Stimulated activated CD8-positive, alpha-beta memory T cell treated with anti-CD3 and anti-CD28 coated beads, Interleukin-7, amount 100 ng/mL, for 48 hours (primary cell): Measurements from ENCODE around the gene TMEM163.
"Not testable (repeated sequence)": the region's sequence is repeated elsewhere in the genome, so short reads cannot be mapped to it uniquely, and the experiment has no call there.

Experiments used
- DNase-seq, 2 donors: peaks; one replicate each; pipeline ENCODE4 v3.0.0-alpha.2; 2020; ENCODE audit warnings: low read depth in 1 of 2; ENCODE audit errors: extremely low read depth in 1 of 2

TMEM163 gene

DNA sequence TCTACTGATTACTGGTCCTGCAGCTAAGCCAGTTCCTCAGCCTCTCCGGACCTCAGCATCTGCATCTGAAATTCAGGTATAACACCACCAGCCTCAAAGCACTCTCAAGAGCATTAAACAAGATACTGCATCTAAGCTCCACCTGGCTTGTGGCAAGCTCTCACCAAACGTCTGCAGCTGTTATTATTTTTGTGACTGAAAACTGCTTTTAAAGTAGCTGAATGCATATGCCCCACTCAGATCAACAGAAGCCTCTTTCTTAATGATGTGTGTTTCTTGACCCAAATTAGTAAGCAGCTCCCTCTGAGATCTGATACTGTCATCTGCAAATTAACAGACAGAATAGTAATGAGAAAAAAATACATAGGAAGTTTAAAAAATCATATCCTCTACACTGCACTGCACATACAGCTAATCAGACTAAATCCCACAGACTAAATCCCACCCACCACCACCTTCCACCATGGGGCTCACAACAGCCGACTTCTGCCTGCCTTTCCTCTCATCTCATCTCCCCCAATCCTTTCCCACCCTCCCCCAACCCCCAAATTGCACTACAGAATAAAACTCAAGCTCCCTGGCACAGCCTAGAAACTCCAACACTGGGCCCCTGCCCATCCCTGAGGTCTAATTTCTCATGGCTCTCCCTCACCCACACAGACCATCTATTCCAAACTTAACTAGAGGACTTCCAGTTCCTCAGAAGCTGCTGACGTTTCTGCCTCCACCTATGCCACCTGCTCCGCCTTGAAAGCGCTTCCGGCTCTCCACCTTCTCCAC lies 52.9 kb downstream of the TMEM163 start:
- DNase-seq: no peak

DNA sequence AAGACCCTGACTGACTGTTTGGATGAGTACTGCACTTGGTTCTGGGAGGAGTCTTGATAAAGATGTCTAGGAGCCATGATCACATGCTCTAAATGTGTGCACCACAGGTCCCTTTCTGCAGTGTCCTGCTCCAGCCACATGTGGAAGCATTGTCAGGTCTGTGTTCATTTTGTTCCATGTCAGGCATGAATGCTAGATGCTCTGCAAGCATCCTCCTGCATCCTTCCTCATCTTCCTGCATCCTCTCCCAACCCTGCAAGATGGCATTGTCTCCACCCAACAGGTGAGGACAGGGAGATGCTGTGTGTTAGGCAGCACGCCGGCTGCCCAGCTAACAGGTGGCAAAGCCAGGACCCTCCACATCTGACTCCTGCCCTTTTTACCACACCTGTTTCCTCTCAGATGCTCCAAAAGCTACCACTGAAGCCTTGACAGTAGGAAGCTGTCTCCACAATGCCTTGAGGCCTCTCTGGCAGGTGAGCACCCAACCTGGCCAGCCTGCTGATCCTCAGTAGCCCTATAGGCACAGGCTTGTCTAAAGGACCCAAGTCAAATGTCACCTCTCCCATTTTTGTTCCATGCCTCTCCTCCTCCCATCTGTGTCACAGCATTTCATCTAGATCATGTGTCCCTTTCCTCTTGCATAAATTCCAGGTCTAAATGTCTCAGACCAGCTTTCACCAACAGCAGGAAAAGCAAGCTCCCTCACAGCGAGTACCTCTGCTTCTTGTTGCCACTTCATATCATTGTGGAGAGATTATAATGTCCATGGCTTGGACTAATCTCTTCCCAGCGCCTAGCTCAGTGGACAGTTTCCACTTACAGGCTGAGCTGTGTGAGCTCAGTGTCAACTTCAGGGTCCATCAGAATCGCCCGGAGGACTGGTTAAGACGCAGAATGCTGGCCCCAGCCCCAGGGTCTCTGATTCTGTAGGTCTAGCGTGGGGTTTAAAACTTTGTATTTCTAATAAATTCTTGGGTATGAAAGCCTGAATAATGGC lies 55.0 kb downstream of the TMEM163 start:
- DNase-seq: no peak

DNA sequence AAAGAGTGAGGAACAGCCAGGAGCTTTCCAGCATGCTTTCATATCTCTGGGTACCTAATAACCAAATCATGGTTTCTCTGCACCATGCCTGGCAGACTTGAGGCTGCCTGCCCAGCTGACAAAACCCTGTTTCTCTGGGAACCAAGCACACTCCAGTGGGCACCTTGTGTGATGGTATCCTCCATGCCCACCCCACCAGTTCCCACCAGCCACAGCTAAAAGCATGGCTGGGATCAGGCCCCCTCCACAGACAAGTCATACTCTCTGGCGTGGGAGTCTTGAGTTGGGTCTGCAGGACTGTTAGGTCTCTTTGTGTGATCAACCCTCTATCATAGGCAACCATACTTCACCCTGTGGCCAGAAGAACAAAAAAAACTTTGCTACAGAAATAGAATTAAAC lies 56.0 kb downstream of the TMEM163 start:
- no peak for DNase-seq

DNA sequence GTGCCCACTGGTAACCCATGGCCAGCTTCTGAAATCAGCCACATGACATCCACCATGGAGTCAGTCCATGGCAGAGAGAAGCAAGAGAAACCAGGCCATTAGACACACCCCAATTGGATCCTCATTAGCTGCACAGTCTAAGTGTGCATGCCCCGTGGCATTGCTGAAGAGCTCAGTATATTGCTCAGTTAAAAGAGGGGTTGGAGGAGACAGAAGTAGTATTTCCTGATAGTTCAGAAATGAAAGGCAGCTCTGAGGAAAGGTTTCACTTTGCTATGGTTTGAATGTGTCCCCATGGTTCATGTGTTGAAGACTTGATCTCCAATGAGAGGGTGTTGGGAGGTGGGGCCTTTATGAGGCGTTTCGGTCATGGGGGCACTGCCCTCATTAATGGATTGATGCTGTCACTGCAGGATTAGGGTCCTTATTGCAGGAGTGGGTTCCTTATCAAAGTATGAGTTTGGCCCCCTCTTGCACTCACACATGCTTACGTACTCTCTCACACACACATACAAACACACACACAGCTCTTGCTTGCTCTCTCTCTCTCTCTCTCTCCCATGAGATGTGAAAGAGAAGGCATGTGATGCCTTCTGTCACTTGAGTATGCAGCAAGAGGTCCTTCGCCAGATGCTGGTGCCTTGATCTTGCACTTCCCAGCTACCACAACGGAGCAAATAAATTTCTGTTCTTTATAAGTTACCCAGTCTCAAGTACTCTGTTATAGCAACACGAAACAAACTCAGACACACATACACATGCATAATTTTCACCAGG lies 58.0 kb downstream of the TMEM163 start:
- no peak for DNase-seq

DNA sequence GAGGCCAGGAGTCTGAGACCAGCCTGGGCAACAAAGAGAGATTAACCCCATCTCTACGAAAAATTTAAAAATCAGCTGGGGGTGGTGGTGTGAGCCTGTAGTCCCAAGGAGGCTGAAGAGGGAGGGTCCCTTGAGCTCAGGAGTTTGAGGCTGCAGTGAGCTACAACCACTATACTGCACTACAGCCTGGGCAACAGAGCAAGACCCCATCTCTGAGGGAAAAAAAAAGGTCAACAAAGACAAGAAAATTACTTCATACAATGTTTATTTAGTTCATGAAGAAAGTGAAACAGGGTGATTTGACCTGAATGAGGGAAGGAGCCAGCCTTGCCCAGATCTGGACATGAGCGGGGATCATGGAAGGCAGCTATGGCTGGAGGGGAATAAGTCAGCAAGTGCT lies 59.1 kb downstream of the TMEM163 start:
- no peak for DNase-seq

DNA sequence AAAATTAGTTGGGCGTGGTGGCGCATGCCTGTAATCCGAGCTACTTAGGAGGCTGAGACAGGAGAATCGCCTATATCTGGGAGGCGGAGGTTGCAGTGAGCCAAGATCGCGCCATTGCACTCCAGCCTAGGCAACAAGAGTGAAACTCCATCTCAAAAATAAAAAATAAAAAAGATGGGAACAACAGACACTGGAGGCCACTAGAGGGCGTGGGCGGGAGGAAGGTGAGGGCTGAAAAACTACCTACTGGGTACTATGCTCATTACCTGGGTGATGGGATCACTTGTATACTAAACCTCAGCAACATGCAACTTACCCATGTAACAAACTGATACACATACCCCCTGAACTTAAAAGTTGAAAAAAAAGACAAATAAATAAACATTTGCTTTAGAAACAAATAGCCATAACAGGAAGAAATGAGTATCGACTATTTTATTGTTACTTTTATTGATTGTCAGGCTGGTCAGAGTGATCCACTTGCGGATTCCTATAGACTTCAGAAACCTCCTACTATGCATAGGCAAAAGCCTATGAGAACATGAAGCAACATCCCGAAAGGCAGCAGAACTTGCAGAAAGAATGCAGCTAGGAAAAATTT lies 61.0 kb downstream of the TMEM163 start:
- no peak for DNase-seq

DNA sequence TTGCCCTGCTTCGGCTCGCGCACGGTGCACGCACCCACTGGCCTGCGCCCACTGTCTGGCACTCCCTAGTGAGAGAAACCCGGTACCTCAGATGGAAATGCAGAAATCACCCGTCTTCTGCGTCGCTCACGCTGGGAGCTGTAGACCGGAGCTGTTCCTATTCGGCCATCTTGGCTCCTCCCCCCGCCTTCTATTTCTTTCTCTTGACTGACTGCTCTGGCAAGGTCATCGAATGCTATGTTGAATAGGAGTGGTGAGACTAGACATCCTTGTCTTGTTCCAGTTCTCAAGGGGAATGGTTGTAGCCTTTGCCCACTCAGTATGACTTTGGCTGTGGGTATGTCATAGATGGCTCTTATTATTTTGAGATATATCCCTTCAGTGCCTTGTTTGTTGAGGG lies 62.4 kb downstream of the TMEM163 start:
- not testable (repeated sequence) for DNase-seq

DNA sequence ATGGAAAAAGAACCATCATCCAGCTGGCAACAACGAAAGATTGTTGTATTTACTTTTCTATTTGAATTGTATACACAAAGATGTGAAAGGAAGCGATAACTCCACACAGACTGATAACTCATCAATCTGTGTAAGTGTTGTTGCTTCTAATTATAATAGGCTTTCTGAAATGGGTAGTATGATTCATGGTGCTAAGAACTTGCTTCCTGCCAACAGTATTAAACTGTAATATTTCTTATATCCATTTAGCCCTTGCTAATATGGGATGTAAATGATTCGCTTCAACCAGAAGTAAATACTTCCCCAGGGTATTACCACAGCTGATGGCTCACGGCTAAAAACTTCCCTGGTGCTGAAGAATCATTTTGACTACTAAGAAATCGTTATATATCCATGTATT lies 70.2 kb downstream of the TMEM163 start:
- DNase-seq: no peak

DNA sequence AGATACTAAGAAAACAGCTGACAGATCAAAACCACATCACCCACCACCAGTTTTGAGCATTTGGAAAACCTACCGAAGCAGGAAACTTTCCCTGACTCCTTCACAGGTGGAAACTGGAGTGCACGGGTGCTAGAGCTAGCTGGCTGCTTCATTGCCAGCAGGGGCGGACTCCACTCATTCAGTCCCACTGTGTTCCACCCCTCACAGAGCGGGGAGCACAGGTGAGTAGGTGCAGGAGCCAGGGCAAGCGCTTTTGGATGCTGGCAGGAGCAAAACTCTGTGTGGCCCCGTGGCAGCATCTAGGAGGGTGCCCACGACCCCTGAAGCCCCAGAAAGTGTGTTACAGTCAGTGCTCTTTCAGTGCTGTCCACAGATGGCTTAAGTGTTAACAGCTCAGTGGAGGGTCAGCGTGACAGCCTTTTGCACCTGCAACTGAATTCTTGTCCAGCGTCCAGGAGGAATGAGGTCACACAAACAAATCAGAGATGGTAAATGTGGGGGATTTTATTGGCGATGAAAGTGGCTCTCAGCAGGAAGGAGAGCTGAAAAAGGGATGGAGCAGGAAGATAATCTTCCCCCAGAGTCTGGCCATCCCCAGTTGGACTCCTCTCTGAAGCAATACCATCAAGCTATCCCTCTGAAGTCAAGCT lies 71.1 kb downstream of the TMEM163 start:
- DNase-seq: no peak

DNA sequence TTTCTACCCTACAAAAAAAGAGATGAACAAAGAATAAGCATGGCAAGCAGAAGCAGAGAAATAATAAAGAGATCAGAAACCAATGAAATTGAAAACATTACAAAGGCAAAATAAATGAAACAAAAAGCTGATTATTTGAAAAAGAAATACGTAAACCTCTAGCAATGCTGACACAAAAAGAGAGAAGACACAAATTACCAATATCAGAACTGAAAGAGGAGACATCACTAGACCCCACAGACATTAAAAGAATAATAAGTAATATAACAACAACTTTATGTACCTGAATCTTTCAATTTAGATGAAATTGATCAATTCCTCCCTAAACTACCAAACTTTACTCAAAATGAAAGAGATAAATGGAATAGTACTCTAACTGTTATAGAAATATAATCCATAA lies 75.9 kb downstream of the TMEM163 start:
- DNase-seq: no peak

DNA sequence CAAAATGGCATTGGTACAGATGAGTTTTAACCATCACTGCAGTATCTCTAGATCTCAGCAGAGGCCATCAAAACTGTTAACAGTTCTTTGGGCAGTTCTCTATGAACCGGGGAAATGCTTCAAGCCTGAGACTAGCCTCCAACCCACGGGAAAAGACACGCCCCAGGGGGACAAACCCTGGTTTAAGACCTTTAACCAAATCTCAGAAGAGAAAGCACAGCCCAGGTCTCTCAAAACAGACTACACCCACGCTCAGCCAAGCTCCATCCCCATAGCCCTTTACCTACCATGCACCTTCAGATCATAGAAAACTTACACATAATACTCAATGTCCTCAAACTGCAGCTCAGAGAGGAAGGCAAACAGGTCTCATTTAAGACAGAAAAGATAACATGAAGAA lies 78.3 kb downstream of the TMEM163 start:
- DNase-seq: no peak

DNA sequence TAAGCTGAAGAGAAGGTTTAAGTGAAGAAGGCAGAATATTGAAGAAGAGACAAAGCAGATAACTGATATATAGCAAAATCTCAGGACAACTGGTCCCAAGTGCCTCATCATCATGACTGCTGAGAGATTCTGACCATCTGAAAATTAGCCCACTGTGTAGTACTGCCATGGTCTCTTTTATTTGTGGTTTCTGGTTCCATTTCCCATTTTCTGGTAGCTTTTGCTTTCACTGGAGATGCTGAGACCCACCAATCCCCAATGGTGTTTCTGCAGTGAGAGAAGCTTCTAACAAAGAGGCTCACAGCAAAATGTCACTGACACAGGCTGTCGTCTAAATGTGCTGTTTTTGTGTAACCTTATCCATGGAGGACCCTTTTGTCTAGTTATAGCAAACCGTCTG lies 79.5 kb downstream of the TMEM163 start:
- DNase-seq: no peak

DNA sequence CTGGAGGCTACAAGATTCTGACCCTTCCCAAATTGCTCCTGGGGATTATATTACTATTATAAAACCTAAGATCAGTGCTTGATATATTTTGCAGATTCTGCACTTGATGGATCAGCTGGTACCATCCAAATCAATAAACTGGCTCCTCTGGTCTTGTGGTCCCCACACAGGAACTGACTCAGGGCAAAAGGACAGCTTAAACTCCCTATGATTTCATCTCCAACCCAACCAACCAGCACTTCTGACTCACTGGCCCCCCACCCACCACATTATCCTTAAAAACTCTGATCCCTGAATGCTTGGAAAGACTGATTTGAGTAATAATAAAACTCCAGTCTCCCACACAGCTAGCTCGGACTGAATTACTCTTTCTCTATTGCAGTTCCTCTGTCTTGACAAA lies 82.1 kb downstream of the TMEM163 start:
- DNase-seq: no peak

DNA sequence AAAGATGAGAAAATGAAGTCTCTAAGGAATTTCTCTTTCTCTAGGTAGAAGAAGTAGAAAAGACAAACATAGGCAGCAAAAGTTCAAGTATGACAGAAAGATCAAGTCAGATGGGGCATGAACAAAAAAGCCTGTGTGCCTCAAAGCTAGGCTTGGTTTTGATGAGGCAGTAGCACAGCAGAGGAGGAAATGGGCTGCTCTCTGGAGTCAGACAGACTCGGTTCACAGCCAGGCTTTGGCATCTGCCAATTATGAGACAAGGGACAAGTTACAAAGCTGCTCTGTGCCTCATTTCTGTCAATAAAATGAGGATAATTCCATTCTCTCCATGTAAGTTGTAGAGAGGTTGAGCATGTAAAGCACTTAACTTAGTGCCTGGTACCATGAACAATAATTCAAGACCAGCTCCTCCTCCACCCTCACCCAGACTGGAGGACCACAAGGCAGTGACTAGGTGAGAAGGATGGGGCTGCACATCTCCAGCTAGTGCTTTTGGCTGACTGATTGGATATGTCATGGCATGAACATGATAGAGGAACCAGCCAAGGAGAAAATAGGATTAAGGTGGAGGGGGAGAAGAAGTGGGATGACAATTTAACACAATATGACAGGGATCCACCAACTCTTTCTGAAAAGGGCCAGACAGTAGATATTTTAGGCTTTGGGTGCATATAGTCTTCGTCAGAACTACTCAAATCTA lies 84.6 kb downstream of the TMEM163 start:
- DNase-seq: no peak

DNA sequence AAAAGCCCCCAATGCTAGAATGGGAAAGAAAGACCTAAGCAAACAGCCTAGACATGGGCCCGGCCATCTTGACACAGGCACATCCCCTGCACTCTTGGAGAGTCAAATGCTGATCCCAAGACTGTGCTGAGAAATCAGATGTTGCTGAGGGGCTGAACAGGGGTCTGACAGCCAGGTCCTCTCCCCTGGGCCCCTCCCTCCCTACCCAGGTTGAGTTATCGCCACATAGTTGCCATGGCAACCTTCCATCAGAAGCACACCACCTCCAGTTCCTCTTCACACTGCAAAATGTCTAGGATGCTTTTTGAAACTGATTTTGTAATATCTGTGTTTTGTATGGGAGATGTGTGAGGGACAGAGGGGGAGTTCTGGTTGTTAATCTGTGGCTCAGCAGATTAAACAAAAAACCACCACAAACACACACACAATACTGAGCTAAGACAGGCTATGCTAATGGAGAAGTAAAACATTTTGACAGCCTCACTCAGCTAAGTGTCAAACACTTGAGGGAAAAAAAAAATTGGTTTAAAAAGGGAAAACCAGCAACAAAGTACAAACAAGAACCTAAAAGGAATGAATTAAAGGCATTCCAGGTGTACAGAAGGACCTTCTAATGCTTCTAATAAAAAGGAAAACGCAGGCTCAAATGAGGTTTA lies 88.2 kb downstream of the TMEM163 start:
- DNase-seq: no peak

DNA sequence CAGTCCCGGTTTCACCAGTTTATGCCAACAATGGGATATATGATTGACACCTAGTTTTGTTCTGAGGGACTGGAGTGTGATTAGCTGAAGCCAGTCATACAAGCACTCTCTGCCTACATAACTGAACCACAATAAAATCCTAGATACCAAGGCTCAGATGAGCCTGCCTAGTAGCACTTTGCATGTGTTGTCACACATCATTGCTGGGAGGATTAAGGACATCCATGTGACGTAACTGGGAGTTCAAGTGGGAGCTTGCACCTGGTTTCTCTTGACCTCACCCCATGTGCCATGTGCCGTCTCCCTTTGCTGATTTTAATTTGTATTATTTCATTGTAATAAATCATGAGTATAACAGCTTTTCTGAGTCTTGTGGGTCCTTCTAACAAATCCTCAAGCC lies 90.3 kb downstream of the TMEM163 start:
- DNase-seq: no peak

DNA sequence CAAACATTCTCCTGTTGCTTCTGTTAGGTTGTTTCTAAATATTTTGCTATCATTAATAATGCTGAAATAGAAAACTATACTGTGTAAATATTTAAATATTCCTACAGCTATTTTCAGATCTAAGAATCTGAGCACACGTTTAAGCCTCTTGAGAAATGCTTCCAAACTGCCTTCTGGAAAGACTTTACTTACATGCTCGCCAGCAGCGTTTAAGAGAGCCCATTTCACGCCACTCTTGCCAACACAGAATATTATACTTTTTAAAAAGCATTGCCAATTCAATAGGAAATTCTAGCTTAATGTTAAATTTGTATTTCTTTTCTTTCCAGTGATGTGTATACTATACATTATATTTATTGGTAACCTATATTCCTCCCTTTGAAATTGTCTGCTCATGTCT lies 92.0 kb downstream of the TMEM163 start:
- DNase-seq: no peak

DNA sequence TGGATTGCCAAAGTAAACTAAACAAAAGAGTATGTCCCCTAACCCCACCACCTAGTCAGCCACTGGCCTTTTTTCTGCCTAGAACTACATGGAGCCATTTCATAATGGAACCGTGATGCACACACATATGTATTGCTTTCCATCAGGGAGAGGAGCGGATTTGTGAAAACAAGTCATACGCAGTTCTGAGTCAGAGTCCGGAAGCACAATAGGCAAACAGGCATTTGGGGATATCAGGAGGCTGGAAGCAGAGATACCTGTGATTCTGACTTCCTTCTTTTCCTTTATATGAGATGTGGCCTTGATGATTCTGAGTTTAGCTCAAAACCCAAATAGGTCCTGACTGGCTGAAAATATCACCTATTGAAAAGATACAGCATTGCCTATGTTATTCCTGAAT lies 93.5 kb downstream of the TMEM163 start:
- DNase-seq: no peak

DNA sequence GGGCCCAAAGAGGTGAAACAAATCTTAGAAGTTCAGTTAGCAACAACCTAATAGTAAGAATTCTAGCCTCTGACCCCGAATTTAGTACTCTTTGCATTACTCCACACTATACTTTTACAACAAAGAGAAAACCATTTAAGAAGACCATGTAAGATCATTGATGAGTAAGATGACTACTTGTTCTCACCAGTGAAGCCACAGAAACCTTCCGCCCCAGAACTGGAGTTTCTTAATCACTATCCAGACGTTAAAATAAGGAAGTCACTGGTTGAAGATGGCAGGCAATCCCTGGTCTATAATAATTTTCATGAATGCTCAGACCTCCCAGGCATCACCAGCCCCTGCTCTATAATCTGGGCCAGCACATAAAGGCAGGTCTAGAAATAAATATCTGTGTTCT lies 95.0 kb downstream of the TMEM163 start:
- peak; percentile 9 to 52 for DNase-seq
